Glomerular endothelial cell (primary cell): ENCODE measurements around the gene NOL4L. TPM values are rescaled to one million over a fixed set of nuclear protein-coding genes. Genes with fewer than 3 reads are reported as not detected.

Experiments
- DNase-seq: peaks from one replicate; pipeline ENCODE4 v3.0.0-alpha.2; 2011; ENCODE audit warnings: low read depth, low spot score; ENCODE audit errors: extremely low read depth
- total RNA-seq: library from RNA; depleted of rRNA; stranded (reverse); fragments of >200 nt; gene quantifications from 2 replicates; pipeline ENCODE4 v1.2.3, GENCODE V29; 2015

NOL4L gene
- total RNA-seq, 1 donor from 2014 or later: 99.9 TPM

GRCh38 chr20:32395066-32395465, 190.1 kb downstream of the NOL4L start:
- no peak for DNase-seq

Other genes starting within 250 kb of the NOL4L start
- 35.4 and 71.8 TPM in 2 replicates for gene ASXL1, start 227.0 kb downstream of the NOL4L start, total RNA-seq
- gene C20orf203, start 88.6 kb upstream of the NOL4L start, total RNA-seq: not detected in 2 replicates
- gene COMMD7, start 158.1 kb upstream of the NOL4L start, total RNA-seq: 35.2 and 41.7 TPM in 2 replicates
- 2.8 and 5.8 TPM in 2 replicates for gene DNMT3B, start 177.1 kb upstream of the NOL4L start, total RNA-seq
- gene MAPRE1, start 234.6 kb upstream of the NOL4L start, total RNA-seq: 96.8 and 108 TPM in 2 replicates